ENCODE data around the gene GRK4.

GRCh38 chr4:2932951-2933565 lies 30.3 kb upstream of the GRK4 start:
- TF ChIP-seq POLR2A (IDR thresholded peaks at IDR 0.05; ENCODE audit: low read depth, low read length) = no peak
- no peak for TF ChIP-seq POLR2AphosphoS5 (IDR thresholded peaks at IDR 0.05; ENCODE audit: low read depth, low read length)
